ENCODE measurements around the gene TPSAB1. TPM values are rescaled to one million over a fixed set of nuclear protein-coding genes. Genes with fewer than 3 reads are reported as not detected.

TPSAB1 gene
- total and polyA plus RNA-seq, 10 donors, result 0.26 to 17.9 (median 1.1) TPM; not detected in 1

DNA sequence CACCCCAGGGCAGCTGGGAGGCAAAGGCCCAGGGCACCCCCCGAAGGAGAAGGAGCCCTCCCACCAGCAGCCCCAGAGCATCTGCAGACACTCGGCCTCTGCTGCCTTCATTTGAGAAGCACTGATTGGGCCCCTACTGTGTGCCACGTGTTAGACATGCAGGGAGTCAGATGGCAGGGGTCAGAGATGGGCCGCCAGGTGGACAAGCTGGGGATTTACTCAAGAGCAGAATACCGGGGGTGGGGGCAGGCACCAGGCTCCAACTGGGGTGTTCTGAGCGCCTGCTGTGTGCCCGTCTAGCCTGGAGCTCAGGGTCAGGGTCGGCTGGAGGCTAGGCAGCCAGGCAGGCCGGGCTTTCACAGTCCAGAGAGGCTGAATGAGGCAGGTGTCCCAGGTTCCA is 34.2 kb upstream of the TPSAB1 start:
- no peak overlapping the region for H3K4me3 ChIP-seq
- no peaks in the 10 kb centered on the region for H3K36me3 ChIP-seq
- H3K9me3 ChIP-seq, result no peaks in the 10 kb centered on the region
- DNase-seq, result no peak
- peaks cover 0 to 41% (median 0%) of the 10 kb centered on the region in 7 donors for H3K27me3 ChIP-seq (replicated peaks in 1 of 7)
- H3K27ac ChIP-seq, result no peak overlapping the region
- intact Hi-C loops (cut with DNase I; ENCODE audit: low total_unique reads), result no loop called here
- TF ChIP-seq, protein P1, sequence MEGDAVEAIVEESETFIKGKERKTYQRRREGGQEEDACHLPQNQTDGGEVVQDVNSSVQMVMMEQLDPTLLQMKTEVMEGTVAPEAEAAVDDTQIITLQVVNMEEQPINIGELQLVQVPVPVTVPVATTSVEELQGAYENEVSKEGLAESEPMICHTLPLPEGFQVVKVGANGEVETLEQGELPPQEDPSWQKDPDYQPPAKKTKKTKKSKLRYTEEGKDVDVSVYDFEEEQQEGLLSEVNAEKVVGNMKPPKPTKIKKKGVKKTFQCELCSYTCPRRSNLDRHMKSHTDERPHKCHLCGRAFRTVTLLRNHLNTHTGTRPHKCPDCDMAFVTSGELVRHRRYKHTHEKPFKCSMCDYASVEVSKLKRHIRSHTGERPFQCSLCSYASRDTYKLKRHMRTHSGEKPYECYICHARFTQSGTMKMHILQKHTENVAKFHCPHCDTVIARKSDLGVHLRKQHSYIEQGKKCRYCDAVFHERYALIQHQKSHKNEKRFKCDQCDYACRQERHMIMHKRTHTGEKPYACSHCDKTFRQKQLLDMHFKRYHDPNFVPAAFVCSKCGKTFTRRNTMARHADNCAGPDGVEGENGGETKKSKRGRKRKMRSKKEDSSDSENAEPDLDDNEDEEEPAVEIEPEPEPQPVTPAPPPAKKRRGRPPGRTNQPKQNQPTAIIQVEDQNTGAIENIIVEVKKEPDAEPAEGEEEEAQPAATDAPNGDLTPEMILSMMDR (IDR thresholded peaks at IDR 0.05 in 8 of 11, conservative IDR thresholded peaks at IDR 0.05 in 3 of 11), result no peak
- TF ChIP-seq POLR2AphosphoS5 (IDR thresholded peaks at IDR 0.05) (no peak), POLR2A (IDR thresholded peaks at IDR 0.05) (no peak)
- 66 to 73% (median 72%) methylated on average over 6 to 9 of the region's 9 CpGs for WGBS, 5 donors
- no peaks in the 10 kb centered on the region for H3K4me1 ChIP-seq

DNA sequence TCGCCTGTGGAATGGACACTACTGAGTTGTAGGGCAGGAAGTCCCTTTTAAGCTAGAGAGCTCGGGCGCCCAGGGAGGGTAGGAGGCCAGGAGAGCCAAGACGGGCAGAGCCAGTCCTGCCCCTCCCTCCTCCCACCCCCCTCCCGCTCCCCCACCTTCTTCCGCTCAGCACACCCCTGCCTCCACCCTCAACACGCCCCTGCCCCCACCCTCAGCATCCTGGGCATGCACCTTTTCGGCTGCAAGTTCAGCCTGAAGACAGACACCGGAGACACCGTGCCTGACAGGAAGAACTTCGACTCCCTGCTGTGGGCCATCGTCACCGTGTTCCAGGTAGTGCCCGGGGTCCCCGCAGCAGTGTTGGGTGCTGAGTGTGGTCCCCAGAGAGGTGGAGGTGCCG is 33.7 kb upstream of the TPSAB1 start:
- H3K36me3 ChIP-seq, result no peaks in the 10 kb centered on the region
- H3K4me1 ChIP-seq, result no peaks in the 10 kb centered on the region
- peaks cover 0 to 41% (median 0%) of the 10 kb centered on the region in 7 donors for H3K27me3 ChIP-seq (replicated peaks in 1 of 7)
- 71 to 80% (median 76%) methylated on average over 12 to 16 of the region's 16 CpGs for WGBS, 5 donors
- H3K9me3 ChIP-seq, result no peaks in the 10 kb centered on the region
- H3K4me3 ChIP-seq, result no peak overlapping the region
- no peak overlapping the region for H3K27ac ChIP-seq
- TF ChIP-seq, protein P1 (IDR thresholded peaks at IDR 0.05 in 8 of 11, conservative IDR thresholded peaks at IDR 0.05 in 3 of 11), result no peak
- TF ChIP-seq POLR2AphosphoS5 (IDR thresholded peaks at IDR 0.05) (no peak), POLR2A (IDR thresholded peaks at IDR 0.05) (no peak)
- intact Hi-C loops (cut with DNase I; ENCODE audit: low total_unique reads), result no loop called here
- DNase-seq, result no peak

DNA sequence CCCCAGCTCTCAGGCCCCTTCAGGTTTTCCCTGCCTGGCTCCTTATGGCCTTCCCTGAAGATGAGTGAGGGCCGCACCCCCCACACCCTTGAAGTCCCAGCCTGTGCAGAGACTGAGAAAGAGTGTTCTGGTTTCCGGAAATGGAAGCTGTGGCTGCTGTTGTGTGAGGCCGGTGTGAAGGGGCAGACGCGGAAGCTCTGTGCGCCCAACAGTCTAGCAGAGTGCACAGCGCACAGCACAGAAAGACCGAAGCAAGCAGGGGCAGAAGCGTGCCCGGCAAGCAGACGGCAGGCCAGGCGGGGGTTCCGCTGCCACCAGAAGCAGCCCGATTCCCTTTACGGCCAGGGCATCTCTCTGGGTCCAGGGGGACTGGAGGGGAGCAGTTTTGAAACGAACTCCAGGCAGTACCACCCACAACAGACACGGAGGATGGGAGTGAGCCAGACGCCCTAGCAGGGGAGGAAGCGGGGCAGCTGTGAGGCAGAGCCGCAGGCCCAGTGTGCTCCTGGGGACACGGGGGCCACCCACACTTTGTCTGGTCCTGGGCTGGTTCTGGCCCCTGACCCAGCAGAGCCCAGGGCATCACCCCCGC is 32.2 kb upstream of the TPSAB1 start:
- H3K9me3 ChIP-seq, result no peaks in the 10 kb centered on the region
- no peak overlapping the region for H3K4me3 ChIP-seq
- DNase-seq, result no peak
- H3K4me1 ChIP-seq, result no peaks in the 10 kb centered on the region
- H3K27me3 ChIP-seq (replicated peaks in 1 of 7), result peaks cover 0 to 41% (median 0%) of the 10 kb centered on the region in 7 donors
- intact Hi-C loops (cut with DNase I; ENCODE audit: low total_unique reads), result no loop called here
- 62 to 82% (median 74%) methylated on average over 17 to 22 of the region's 22 CpGs for WGBS, 5 donors
- no peaks in the 10 kb centered on the region for H3K36me3 ChIP-seq
- peak overlapping the region in 1 of 8 donors; percentile 42 for H3K27ac ChIP-seq
- peak in 1 of 3 donors; percentile 22 for TF ChIP-seq POLR2AphosphoS5 (IDR thresholded peaks at IDR 0.05)
- no peak for TF ChIP-seq POLR2A (IDR thresholded peaks at IDR 0.05)

DNA sequence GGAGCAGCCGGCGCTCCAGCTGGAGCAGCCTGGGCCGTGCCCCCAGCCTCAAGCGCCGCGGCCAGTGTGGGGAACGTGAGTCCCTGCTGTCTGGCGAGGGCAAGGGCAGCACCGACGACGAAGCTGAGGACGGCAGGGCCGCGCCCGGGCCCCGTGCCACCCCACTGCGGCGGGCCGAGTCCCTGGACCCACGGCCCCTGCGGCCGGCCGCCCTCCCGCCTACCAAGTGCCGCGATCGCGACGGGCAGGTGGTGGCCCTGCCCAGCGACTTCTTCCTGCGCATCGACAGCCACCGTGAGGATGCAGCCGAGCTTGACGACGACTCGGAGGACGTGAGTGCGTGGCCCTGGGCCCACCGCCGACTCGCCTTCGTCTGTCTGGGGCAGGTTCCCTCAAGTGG is 31.4 kb upstream of the TPSAB1 start:
- H3K27ac ChIP-seq, result no peak overlapping the region
- peaks cover 0 to 48% (median 0%) of the 10 kb centered on the region in 7 donors for H3K27me3 ChIP-seq (replicated peaks in 1 of 7)
- H3K4me3 ChIP-seq, result no peak overlapping the region
- intact Hi-C loops (cut with DNase I; ENCODE audit: low total_unique reads), result no loop called here
- no peak for DNase-seq
- TF ChIP-seq, protein P1 (IDR thresholded peaks at IDR 0.05 in 8 of 11, conservative IDR thresholded peaks at IDR 0.05 in 3 of 11), result no peak
- TF ChIP-seq POLR2AphosphoS5 (IDR thresholded peaks at IDR 0.05), result no peak
- no peak for TF ChIP-seq POLR2A (IDR thresholded peaks at IDR 0.05)
- H3K36me3 ChIP-seq, result no peaks in the 10 kb centered on the region
- no peaks in the 10 kb centered on the region for H3K4me1 ChIP-seq
- no peaks in the 10 kb centered on the region for H3K9me3 ChIP-seq
- WGBS, 5 donors, result 88 to 95% (median 93%) methylated on average over 20 to 43 of the region's 43 CpGs

Measured in spleen (tissue), 11 donors.